ENCODE results near the gene GREM1. TPM values are rescaled to one million over a fixed set of nuclear protein-coding genes. Genes with fewer than 3 reads are reported as not detected.

GREM1 gene
- total and polyA plus RNA-seq, 2 of the 8 experiments (the other 6 are each of a cell fraction or from before 2014, with no cell fraction given) = 0.12 to 1.1 TPM

- H3K56ac ChIP-seq (replicated peaks; ENCODE audit: insufficient read length, low read depth, low read length) = no peak overlapping the region
- no peak for DNase-seq (ENCODE audit: low read depth in 1 of 2, low spot score in 2 of 2)
- H3K23ac ChIP-seq (ENCODE audit: insufficient read length) = no peak overlapping the region
- H4K5ac ChIP-seq (ENCODE audit: insufficient read length, low read depth, low read length) = no peak overlapping the region
- ChIA-PET POLR2A (ENCODE audit: partially characterized antibody) (no interaction called here), CTCF (ENCODE audit: partially characterized antibody) (interaction anchor here (0.6 to 1.7 kb wide), 4 partner anchors 9 to 248 kb away, joined by 3 to 4 read pairs (median 3); no protein-coding TSS in a partner anchor)
- no peak for FAIRE-seq
- no peaks in the 10 kb centered on the region for H3K79me2 ChIP-seq (ENCODE audit: control insufficient read depth in 1 of 2, insufficient read depth in 2 of 2, low read length in 2 of 2)
- peaks cover 0 to 4% (median 1%) of the 10 kb centered on the region in 4 experiments; a peak in 2 of 7 replicates for H3K4me1 ChIP-seq (replicated peaks in 1 of 4; ENCODE audit: control insufficient read depth in 3 of 4, insufficient read depth in 4 of 4, low read length in 3 of 4)
- H3K27me3 ChIP-seq (replicated peaks in 1 of 4; ENCODE audit: control insufficient read depth in 3 of 4, extremely low read depth in 1 of 4, insufficient read depth in 3 of 4, low read length in 3 of 4) = no peaks in the 10 kb centered on the region
- no peak overlapping the region for H3K14ac ChIP-seq (ENCODE audit: insufficient read length)
- H2AFZ ChIP-seq (ENCODE audit: low read length) = no peak overlapping the region
- no peak overlapping the region for H2BK12ac ChIP-seq (ENCODE audit: low read depth, low read length)
- no peak overlapping the region for H3K9ac ChIP-seq (replicated peaks in 1 of 4; ENCODE audit: extremely low read depth in 1 of 4, low read depth in 3 of 4, low read length in 3 of 4)
- no peaks in the 10 kb centered on the region for H3K36me3 ChIP-seq (ENCODE audit: control insufficient read depth in 2 of 4, insufficient read depth in 4 of 4, low read length in 3 of 4)
- no peak overlapping the region for H2BK15ac ChIP-seq (ENCODE audit: low read length)
- no peak overlapping the region for H3K4me3 ChIP-seq (ENCODE audit: extremely low read depth in 1 of 4, insufficient read depth in 2 of 4, low read depth in 3 of 4, low read length in 4 of 4)
- no peak overlapping the region for H2AK5ac ChIP-seq (ENCODE audit: low read depth, low read length)
- H3K9me3 ChIP-seq (ENCODE audit: insufficient read depth in 2 of 2, low read depth in 1 of 2, low read length in 1 of 2) = no peaks in the 10 kb centered on the region
- no peak overlapping the region for H2BK20ac ChIP-seq (ENCODE audit: low read length)
- no peak overlapping the region for H4K8ac ChIP-seq (ENCODE audit: extremely low read depth, insufficient read depth, low read length)
- no peak overlapping the region for H2BK5ac ChIP-seq (ENCODE audit: low read depth, low read length)
- no peak overlapping the region for H4K91ac ChIP-seq (replicated peaks; ENCODE audit: insufficient read length, low read length)
- no peak overlapping the region for H3K18ac ChIP-seq (ENCODE audit: extremely low read depth, low read length)
- no peak overlapping the region for H3K27ac ChIP-seq (ENCODE audit: low read depth, low read length)
- no peak overlapping the region for H3K4ac ChIP-seq (replicated peaks; ENCODE audit: insufficient read length, low read depth, low read length)
- H3K23me2 ChIP-seq (ENCODE audit: low read depth, low read length) = 0 out of 2 replicates have a peak, but pooled peaks cover 1% of the 10 kb centered on the region
- no peak overlapping the region for H3K4me2 ChIP-seq (ENCODE audit: insufficient read depth in 1 of 2, low read depth in 2 of 2, low read length in 2 of 2)
- no peaks in the 10 kb centered on the region for H4K20me1 ChIP-seq (replicated peaks in 1 of 2; ENCODE audit: control insufficient read depth in 1 of 2, insufficient read depth in 2 of 2, low read length in 2 of 2)
- 88% methylated on average over 4 of the region's 4 CpGs; no CpG with 5 or more reads in 1 of the 2 experiments for WGBS, 2 experiments (ENCODE audit: extremely low coverage in 1 of 2, insufficient coverage in 1 of 2, insufficient read length in 1 of 2, insufficient replicate concordance in 2 of 2, low coverage in 1 of 2, low lambda C conversion rate in 2 of 2, missing lambda C conversion rate in 1 of 2)
- H2BK120ac ChIP-seq (replicated peaks; ENCODE audit: low read depth, low read length) = no peak overlapping the region
- no peaks in the 10 kb centered on the region for H3K79me1 ChIP-seq (ENCODE audit: low read depth, low read length)
- TF ChIP-seq POU5F1 (IDR thresholded peaks at IDR 0.05; ENCODE audit: low read depth, low read length) (no peak), RXRA (IDR thresholded peaks at IDR 0.05; ENCODE audit: insufficient read depth, low read depth, low read length) (no peak), SAP30 (IDR thresholded peaks at IDR 0.05; ENCODE audit: insufficient read depth, insufficient replicate concordance, low read length) (no peak), TCF12 (IDR thresholded peaks at IDR 0.05; ENCODE audit: low read depth, low read length) (no peak), SIRT6 (IDR thresholded peaks at IDR 0.05; ENCODE audit: low read length) (no peak), ATF3 (IDR thresholded peaks at IDR 0.05; ENCODE audit: insufficient read depth, low read depth, low read length) (no peak), KDM1A (IDR thresholded peaks at IDR 0.05; ENCODE audit: borderline replicate concordance, low read length) (no peak), CBX8 (IDR thresholded peaks at IDR 0.05; ENCODE audit: borderline replicate concordance, low read depth, low read length) (no peak), RBBP5 (IDR thresholded peaks at IDR 0.05; ENCODE audit: borderline replicate concordance, low read depth, low read length) (no peak), CBX5 (IDR thresholded peaks at IDR 0.05; ENCODE audit: low read depth, low read length) (no peak), ASH2L (IDR thresholded peaks at IDR 0.05; ENCODE audit: low read length) (no peak)
- TF ChIP-seq, protein P1, sequence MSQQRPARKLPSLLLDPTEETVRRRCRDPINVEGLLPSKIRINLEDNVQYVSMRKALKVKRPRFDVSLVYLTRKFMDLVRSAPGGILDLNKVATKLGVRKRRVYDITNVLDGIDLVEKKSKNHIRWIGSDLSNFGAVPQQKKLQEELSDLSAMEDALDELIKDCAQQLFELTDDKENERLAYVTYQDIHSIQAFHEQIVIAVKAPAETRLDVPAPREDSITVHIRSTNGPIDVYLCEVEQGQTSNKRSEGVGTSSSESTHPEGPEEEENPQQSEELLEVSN (IDR thresholded peaks at IDR 0.05) = no peak
Observed at GRCh38 chr15:32746116-32746857, 28.5 kb downstream of the GREM1 start.

Measured in H1 (cell line).